ENCODE results near the gene BCL11A.

GRCh38 chr2:60538101-60538500 is 15.4 kb downstream of the BCL11A start:
- TF ChIP-seq, protein P1, sequence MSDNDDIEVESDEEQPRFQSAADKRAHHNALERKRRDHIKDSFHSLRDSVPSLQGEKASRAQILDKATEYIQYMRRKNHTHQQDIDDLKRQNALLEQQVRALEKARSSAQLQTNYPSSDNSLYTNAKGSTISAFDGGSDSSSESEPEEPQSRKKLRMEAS (IDR thresholded peaks at IDR 0.05) = no peak
- TF ChIP-seq YY1 (IDR thresholded peaks at IDR 0.05; ENCODE audit: low read depth) (no peak), TAF1 (IDR thresholded peaks at IDR 0.05; ENCODE audit: low read depth) (no peak), ZBTB7A (IDR thresholded peaks at IDR 0.05; ENCODE audit: low read depth) (no peak)
- TF ChIP-seq, protein P2, sequence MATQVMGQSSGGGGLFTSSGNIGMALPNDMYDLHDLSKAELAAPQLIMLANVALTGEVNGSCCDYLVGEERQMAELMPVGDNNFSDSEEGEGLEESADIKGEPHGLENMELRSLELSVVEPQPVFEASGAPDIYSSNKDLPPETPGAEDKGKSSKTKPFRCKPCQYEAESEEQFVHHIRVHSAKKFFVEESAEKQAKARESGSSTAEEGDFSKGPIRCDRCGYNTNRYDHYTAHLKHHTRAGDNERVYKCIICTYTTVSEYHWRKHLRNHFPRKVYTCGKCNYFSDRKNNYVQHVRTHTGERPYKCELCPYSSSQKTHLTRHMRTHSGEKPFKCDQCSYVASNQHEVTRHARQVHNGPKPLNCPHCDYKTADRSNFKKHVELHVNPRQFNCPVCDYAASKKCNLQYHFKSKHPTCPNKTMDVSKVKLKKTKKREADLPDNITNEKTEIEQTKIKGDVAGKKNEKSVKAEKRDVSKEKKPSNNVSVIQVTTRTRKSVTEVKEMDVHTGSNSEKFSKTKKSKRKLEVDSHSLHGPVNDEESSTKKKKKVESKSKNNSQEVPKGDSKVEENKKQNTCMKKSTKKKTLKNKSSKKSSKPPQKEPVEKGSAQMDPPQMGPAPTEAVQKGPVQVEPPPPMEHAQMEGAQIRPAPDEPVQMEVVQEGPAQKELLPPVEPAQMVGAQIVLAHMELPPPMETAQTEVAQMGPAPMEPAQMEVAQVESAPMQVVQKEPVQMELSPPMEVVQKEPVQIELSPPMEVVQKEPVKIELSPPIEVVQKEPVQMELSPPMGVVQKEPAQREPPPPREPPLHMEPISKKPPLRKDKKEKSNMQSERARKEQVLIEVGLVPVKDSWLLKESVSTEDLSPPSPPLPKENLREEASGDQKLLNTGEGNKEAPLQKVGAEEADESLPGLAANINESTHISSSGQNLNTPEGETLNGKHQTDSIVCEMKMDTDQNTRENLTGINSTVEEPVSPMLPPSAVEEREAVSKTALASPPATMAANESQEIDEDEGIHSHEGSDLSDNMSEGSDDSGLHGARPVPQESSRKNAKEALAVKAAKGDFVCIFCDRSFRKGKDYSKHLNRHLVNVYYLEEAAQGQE (IDR thresholded peaks at IDR 0.05; ENCODE audit: low read depth) = no peak

All from Ishikawa (cell line).